ENCODE results near the gene SSX2IP.
"Not testable (repeated sequence)": the region's sequence is repeated elsewhere in the genome, so short reads cannot be mapped to it uniquely, and the experiment has no call there.

The SSX2IP gene

DNA sequence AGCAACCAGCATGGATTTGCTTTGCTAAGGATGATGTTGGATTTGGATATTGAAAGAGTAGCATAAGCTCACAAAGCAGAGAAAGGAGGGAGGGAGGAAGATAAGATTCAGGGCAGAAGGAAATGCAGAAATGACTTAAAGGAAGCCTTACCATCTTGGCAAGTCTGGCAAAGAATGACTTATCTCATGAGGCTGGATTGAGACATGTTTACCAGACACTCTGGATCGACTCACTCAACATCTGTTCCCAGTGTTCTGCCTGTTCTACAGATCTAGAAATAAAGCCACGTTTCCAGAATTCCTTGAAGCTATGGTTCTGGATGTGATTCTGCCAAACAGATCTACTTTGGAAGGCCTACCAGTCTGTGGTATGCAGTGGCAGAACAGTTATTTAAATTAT, 77.2 kb downstream of the SSX2IP start:
- no peak for DNase-seq

DNA sequence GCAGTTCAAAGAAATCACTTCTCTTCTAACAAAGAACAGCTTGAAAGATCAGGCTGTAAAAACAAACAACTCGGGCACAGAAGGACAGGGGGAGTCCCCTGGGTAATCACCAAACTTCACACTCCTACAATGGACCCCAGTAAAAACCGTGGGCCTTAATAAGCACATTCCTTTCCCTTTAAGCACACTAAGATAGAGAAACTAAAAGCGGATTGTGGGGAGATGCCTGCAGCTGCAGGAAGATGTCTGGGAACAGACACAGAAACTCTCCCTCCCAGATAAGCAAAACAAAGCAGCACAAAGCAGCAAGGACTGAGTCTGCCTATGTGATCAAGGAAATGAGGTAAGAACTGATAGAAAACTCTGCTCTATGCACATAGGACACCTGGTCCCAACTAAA, 78.5 kb downstream of the SSX2IP start:
- DNase-seq = peak; percentile 53

GRCh38 chr1:84611091-84611490, 79.2 kb downstream of the SSX2IP start:
- DNase-seq = no peak

GRCh38 chr1:84606977-84607376, 83.3 kb downstream of the SSX2IP start:
- no peak for DNase-seq

- DNase-seq = no peak
Measured at GRCh38 chr1:84605157-84605556, 85.1 kb downstream of the SSX2IP start.

GRCh38 chr1:84603941-84604830, 86.1 kb downstream of the SSX2IP start:
- DNase-seq = peak; percentile 98

- DNase-seq = peak; percentile 65
Measured at GRCh38 chr1:84603223-84603622, 87.0 kb downstream of the SSX2IP start.

- no peak for DNase-seq
Measured at GRCh38 chr1:84600796-84601195, 89.5 kb downstream of the SSX2IP start.

DNA sequence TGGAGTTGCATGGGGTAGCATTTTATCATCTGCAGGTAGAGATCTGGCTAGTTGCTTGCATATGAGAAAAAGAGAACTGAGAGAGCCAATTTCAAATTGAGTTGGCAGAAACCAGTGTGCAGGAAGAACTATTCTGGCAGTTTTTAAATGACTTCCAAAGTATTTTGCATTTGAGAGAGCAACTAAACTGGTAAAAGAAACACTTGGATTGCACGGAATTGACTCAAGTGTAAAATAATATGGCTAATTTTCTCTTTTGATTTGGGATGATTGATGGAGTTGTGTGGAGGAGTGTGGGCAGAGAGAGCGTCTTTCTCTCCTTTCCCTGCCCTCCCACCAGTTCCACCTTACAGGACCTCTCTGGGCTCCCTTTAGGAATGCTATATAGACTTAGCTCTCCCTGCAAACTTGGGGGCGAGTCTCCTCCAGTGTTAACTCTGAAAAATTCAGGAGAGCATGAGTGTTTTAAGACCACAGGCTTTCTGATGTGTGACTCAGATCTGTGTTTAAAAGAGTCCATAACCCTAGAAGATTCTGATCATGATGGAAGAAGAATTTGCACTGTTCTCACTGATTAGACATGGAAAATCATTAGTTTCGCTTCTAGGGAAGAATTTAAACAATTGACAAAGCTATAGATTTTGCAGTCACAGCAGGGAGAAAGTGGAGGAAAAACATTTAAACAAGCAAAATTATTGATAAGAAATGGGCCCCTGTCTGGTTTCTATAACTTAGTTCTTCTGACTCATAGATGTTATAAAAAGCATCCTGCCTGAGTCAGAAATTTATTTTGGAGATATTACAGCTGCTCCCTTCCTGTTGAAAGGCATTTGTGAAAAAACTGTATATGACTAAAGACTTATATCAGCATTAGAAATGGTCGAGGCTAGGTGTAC, 91.2 kb downstream of the SSX2IP start:
- DNase-seq = peak; percentile 86

- DNase-seq = no peak
Measured at GRCh38 chr1:84598418-84598817, 91.8 kb downstream of the SSX2IP start.

DNA sequence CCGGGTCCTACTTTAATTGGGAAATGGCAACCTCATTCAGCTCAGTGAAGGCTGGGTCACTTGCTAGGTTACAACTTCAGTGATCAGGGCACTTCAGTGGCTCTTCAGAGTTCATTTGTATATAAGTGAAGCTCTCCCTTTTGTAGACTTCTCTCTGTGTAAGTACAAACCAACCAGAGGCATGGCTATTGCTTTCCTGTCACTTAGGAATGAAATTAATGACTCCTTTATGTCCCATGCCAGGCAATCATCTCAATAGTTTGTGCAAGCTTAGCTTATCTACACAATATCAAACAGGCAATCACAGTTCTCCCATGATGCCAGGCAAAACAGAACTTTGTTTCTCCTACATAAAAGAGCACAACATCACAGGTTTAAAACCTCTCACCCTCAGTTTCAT, 93.2 kb downstream of the SSX2IP start:
- DNase-seq = no peak

GRCh38 chr1:84594959-84595358, 95.3 kb downstream of the SSX2IP start:
- DNase-seq = not testable (repeated sequence)
